A549 (cell line): ENCODE measurements around the gene LMO1.

Source experiments
- CBX8 ChIP-seq: fragments of 200-600 bp; sonication (generic); IDR thresholded peaks from 2 replicates; pipeline ENCODE4 v1.6.1; 2016
- CTCF ChIP-seq: fragments of >200 bp; sonication (Bioruptor Twin); formaldehyde crosslinking; IDR thresholded peaks from 3 replicates; pipeline ENCODE4 v1.5.1; 2016
- ELK1 ChIP-seq: fragments of 150-350 bp; IDR thresholded peaks from 2 replicates; pipeline ENCODE4 v1.6.1; 2014; ENCODE audit warnings: low read depth, mild to moderate bottlenecking, low read length
- EP300 ChIP-seq, 2 experiments: fragments of >200 bp; sonication (Bioruptor Twin); formaldehyde crosslinking; IDR thresholded peaks; 2 replicates in 1 of 2; 3 replicates in 1 of 2; pipeline ENCODE4 v1.6.1; 2016 to 2017
- HDAC2 ChIP-seq: fragments of 200-600 bp; sonication (generic); IDR thresholded peaks from 2 replicates; pipeline ENCODE4 v1.6.1; 2016
- KDM5A ChIP-seq: fragments of 200-600 bp; sonication (generic); IDR thresholded peaks from 2 replicates; pipeline ENCODE4 v1.6.1; 2016; ENCODE audit warnings: antibody characterized with exemption, mild to moderate bottlenecking
- MYC ChIP-seq: IDR thresholded peaks from 2 replicates; pipeline ENCODE4 v1.6.1; 2012; ENCODE audit warnings: mild to moderate bottlenecking, inconsistent platforms, low read length, improper control_type of control experiment, borderline replicate concordance
- PBX3 ChIP-seq: IDR thresholded peaks from 2 replicates; pipeline ENCODE4 v1.6.1; 2012
- RCOR1 ChIP-seq: fragments of 150-350 bp; IDR thresholded peaks from 2 replicates; pipeline ENCODE4 v1.6.1; 2014; ENCODE audit warnings: antibody characterized with exemption, low read length, low read depth

- TF ChIP-seq PBX3 (no peak), KDM5A (no peak), RCOR1 (no peak), CTCF (no peak), CBX8 (no peak), MYC (no peak), HDAC2 (no peak), ELK1 (no peak), EP300 (IDR thresholded peaks at IDR 0.05) (no peak)
Observed at GRCh38 chr11:8251616-8252295, 11.9 kb downstream of the LMO1 start.
